ENCODE data around the gene MRGPRX1. TPM values are rescaled to one million over a fixed set of nuclear protein-coding genes. Genes with fewer than 3 reads are reported as not detected.

MRGPRX1 gene
- total RNA-seq, 1 donor from 2014 or later: not detected

Other genes starting within 250 kb of the MRGPRX1 start
- gene TMEM86A, start 240.6 kb downstream of the MRGPRX1 start, total RNA-seq: 2.3 and 2.9 TPM in 2 replicates
- 0.06 TPM in 1 of 2 replicates, not detected in the other for gene IGSF22, start 213.2 kb downstream of the MRGPRX1 start, total RNA-seq
- gene PTPN5, start 147.6 kb downstream of the MRGPRX1 start, total RNA-seq: 0.34 TPM in 1 of 2 replicates, not detected in the other
- not detected in 2 replicates for gene MRGPRX2, start 121.3 kb upstream of the MRGPRX1 start, total RNA-seq
- 31.9 and 52.1 TPM in 2 replicates for gene ZDHHC13, start 177.8 kb upstream of the MRGPRX1 start, total RNA-seq

Data from glomerular endothelial cell (primary cell).